ENCODE measurements around the gene AGT. TPM values are rescaled to one million over a fixed set of nuclear protein-coding genes. Genes with fewer than 3 reads are reported as not detected.
"Not testable (repeated sequence)": the region's sequence is repeated elsewhere in the genome, so short reads cannot be mapped to it uniquely, and the experiment has no call there.

Gene AGT
- total RNA-seq, 3 donors from 2014 or later, result 0.59 to 9.1 (median 8.2) TPM

DNA sequence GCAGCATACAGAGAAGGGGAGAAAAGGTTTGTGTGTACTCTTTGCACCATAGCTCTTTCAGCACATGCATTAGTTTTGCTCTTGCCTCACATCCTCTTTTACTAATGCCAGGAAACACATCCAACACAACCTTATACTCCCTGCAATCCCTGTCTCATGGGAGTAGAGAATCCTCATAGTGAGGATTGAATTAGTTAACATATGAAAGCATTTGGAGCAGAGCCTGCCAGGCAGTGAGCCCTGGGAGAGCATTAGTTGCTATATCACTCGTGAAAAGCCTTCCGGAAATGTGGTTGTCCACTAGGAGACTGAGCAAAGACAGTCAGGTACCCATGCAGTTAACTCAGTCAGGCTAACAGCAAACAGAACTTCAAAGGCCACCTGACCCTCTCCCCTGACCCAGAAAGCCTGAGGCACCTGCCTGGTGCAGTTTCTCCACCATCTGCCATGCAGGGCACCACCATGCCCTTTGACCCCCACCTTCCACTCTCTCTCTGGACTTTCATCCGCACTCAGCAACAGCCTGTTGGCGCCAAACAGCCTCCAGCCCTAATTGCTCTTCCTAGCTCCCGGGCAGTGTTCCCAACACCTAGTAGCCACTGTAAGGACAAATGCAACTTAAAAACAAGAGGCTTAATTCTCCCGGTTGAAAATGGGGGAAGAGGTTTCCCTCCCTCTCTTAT lies 14.9 kb upstream of the AGT start:
- intact Hi-C loops (cut with DNase I; ENCODE audit: low total_unique reads), result no loop called here

GRCh38 chr1:230725256-230726012 lies 11.5 kb upstream of the AGT start:
- peaks cover 0 to 6% of the 10 kb centered on the region in 2 donors for H3K9me3 ChIP-seq
- no peak overlapping the region for H3K27ac ChIP-seq
- H3K27me3 ChIP-seq, result no peaks in the 10 kb centered on the region
- TF ChIP-seq POLR2A (IDR thresholded peaks at IDR 0.05), result no peak
- TF ChIP-seq POLR2AphosphoS5 (IDR thresholded peaks at IDR 0.05), result no peak
- TF ChIP-seq, protein P1, sequence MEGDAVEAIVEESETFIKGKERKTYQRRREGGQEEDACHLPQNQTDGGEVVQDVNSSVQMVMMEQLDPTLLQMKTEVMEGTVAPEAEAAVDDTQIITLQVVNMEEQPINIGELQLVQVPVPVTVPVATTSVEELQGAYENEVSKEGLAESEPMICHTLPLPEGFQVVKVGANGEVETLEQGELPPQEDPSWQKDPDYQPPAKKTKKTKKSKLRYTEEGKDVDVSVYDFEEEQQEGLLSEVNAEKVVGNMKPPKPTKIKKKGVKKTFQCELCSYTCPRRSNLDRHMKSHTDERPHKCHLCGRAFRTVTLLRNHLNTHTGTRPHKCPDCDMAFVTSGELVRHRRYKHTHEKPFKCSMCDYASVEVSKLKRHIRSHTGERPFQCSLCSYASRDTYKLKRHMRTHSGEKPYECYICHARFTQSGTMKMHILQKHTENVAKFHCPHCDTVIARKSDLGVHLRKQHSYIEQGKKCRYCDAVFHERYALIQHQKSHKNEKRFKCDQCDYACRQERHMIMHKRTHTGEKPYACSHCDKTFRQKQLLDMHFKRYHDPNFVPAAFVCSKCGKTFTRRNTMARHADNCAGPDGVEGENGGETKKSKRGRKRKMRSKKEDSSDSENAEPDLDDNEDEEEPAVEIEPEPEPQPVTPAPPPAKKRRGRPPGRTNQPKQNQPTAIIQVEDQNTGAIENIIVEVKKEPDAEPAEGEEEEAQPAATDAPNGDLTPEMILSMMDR (IDR thresholded peaks at IDR 0.05), result no peak
- no peaks in the 10 kb centered on the region for H3K36me3 ChIP-seq
- H3K4me1 ChIP-seq, result no peaks in the 10 kb centered on the region
- DNase-seq (ENCODE audit: low spot score in 2 of 2), result no peak
- no peak overlapping the region for H3K4me3 ChIP-seq
- intact Hi-C loops (cut with DNase I; ENCODE audit: low total_unique reads), result no loop called here

More for the DNA sequence above, 14.9 kb upstream of the AGT start:
- Histone ChIP-seq H3K27me3 (no peaks in the 10 kb centered on the region), H3K27ac (peak overlapping the region in 1 of 2 donors; percentile 21), H3K4me3 (no peak overlapping the region), H3K9me3 (no peaks in the 10 kb centered on the region), H3K36me3 (no peaks in the 10 kb centered on the region), H3K4me1 (no peaks in the 10 kb centered on the region)
- TF ChIP-seq POLR2AphosphoS5 (IDR thresholded peaks at IDR 0.05) (no peak), POLR2A (IDR thresholded peaks at IDR 0.05) (no peak)
- TF ChIP-seq, protein P1 (IDR thresholded peaks at IDR 0.05), result no peak
- DNase-seq (ENCODE audit: low spot score in 2 of 2), result no peak

DNA sequence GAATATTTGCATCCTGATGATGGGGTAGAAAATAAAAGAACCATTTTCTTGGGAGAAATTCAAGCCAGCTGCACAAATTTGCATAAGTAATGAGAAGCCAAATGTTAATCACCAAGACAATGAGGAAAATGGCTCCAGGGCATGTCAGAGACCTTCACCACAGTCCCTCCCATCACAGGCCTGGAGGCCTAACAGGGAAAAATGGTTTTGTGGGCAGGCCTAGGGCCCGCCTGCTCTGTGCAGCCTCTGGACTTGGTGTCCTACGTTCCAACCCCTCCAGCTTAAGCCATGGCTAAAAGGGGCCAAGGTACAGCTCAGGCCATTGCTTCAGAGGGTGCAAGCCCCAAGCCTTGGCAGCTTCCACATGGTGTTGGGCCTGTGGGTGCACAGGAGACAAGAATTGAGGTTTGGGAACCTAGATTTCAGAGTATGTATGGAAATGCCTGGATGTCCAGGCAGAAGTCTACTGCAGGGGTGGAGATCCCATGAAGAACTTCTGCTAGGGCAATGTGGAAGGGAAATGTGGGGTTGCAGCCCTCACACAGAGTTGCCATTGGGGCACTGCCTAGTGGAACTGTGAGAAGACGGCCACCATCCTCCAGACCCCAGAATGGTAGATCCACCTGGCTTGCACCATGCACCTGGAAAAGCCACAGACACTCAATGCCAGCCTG lies 8.1 kb upstream of the AGT start:
- H3K4me3 ChIP-seq; H3K27me3 ChIP-seq; intact Hi-C loops (cut with DNase I; ENCODE audit: low total_unique reads); H3K9me3 ChIP-seq; DNase-seq (ENCODE audit: low spot score in 2 of 2); H3K4me1 ChIP-seq; H3K36me3 ChIP-seq; H3K27ac ChIP-seq: not testable (repeated sequence)

DNA sequence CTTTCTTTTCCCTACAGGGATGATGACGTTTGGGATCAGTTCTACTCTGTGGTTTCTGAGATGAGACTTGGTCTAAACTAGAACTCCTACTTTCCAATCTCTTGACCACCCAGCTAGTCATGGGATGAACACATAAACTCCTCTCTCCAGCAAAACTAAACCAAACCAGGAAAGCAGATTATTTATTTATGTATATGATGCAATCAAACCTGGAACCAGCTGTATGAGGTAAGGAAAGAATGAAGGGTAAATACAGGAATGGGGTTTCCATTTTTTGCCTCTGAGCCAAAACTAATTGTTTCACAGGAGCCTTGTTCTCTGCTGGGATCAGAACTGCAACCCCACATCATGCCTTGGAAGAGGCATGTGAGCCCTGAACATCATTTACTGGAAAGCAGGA lies 3.3 kb upstream of the AGT start:
- H3K4me1 ChIP-seq, result peaks cover 0 to 7% of the 10 kb centered on the region in 2 donors
- H3K36me3 ChIP-seq, result no peaks in the 10 kb centered on the region
- H3K4me3 ChIP-seq, result no peak overlapping the region
- no peaks in the 10 kb centered on the region for H3K27me3 ChIP-seq
- TF ChIP-seq, protein P1 (IDR thresholded peaks at IDR 0.05), result no peak
- no peak for TF ChIP-seq POLR2AphosphoS5 (IDR thresholded peaks at IDR 0.05)
- no peak for TF ChIP-seq POLR2A (IDR thresholded peaks at IDR 0.05)
- intact Hi-C loops (cut with DNase I; ENCODE audit: low total_unique reads), result loop anchor here (10.0 kb wide), 1 partner anchor 1678 kb away; no protein-coding TSS in a partner anchor
- no peak overlapping the region for H3K27ac ChIP-seq
- no peak for DNase-seq (ENCODE audit: low spot score in 2 of 2)
- peaks cover 0 to 4% of the 10 kb centered on the region in 2 donors for H3K9me3 ChIP-seq

GRCh38 chr1:230716453-230716852 lies 2.5 kb upstream of the AGT start:
- not testable (repeated sequence) for H3K27ac ChIP-seq; H3K36me3 ChIP-seq; H3K9me3 ChIP-seq; H3K4me3 ChIP-seq; DNase-seq (ENCODE audit: low spot score in 2 of 2); H3K4me1 ChIP-seq; H3K27me3 ChIP-seq
- intact Hi-C loops (cut with DNase I; ENCODE audit: low total_unique reads), result loop anchor here (10.0 kb wide), 1 partner anchor 1678 kb away; no protein-coding TSS in a partner anchor

DNA sequence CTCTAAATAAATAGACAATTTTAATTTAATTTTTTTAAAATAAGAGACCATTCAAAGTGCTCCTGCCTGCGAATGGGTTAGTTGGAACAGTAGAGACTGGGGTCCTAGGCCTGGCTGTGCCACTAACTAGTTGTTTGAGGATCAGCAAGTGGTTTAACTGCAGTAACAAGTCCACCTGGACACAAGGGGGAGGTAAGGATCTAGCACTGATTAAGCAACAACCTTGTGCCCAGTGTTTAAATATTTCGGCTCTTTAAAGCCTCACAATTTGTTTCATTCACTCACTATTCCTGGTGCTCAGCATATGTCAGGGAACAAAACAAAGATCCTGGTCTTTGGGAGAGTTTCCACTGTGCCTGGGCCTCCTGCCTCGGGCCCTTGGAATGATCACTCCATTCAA lies 1.6 kb upstream of the AGT start:
- H3K36me3 ChIP-seq, result no peaks in the 10 kb centered on the region
- TF ChIP-seq POLR2A (IDR thresholded peaks at IDR 0.05) (no peak), POLR2AphosphoS5 (IDR thresholded peaks at IDR 0.05) (no peak)
- TF ChIP-seq, protein P1 (IDR thresholded peaks at IDR 0.05), result no peak
- no peak for DNase-seq (ENCODE audit: low spot score in 2 of 2)
- no peaks in the 10 kb centered on the region for H3K27me3 ChIP-seq
- H3K27ac ChIP-seq, result no peak overlapping the region
- intact Hi-C loops (cut with DNase I; ENCODE audit: low total_unique reads), result loop anchor here (10.0 kb wide), 1 partner anchor 1679 kb away; no protein-coding TSS in a partner anchor
- no peaks in the 10 kb centered on the region for H3K9me3 ChIP-seq
- no peak overlapping the region for H3K4me3 ChIP-seq
- H3K4me1 ChIP-seq, result peaks cover 0 to 7% of the 10 kb centered on the region in 2 donors
